HCEC 1CT (cell line): ENCODE measurements around the gene PYM1.
"Not testable (repeated sequence)": the region's sequence is repeated elsewhere in the genome, so short reads cannot be mapped to it uniquely, and the experiment has no call there.

Experiments used
- DNase-seq: peaks from one replicate; pipeline ENCODE4 v3.0.0-alpha.2; 2017

The PYM1 gene

GRCh38 chr12:55908726-55909512, 18.8 kb downstream of the PYM1 start:
- DNase-seq, result no peak

- peak; percentile 79 for DNase-seq
Observed at GRCh38 chr12:55906056-55906455, 21.6 kb downstream of the PYM1 start.

- DNase-seq, result no peak
Observed at GRCh38 chr12:55901881-55902490, 25.7 kb downstream of the PYM1 start.

- DNase-seq, result peak; percentile 49
Observed at GRCh38 chr12:55899082-55899481, 28.6 kb downstream of the PYM1 start.

- DNase-seq, result no peak
Observed at GRCh38 chr12:55893723-55894122, 34.0 kb downstream of the PYM1 start.

- DNase-seq, result no peak
Observed at GRCh38 chr12:55891310-55891709, 36.4 kb downstream of the PYM1 start.

GRCh38 chr12:55885113-55885512, 42.6 kb downstream of the PYM1 start:
- no peak for DNase-seq

- DNase-seq, result no peak
Observed at GRCh38 chr12:55877824-55878223, 49.9 kb downstream of the PYM1 start.

GRCh38 chr12:55875704-55876467, 51.8 kb downstream of the PYM1 start:
- DNase-seq, result no peak

- no peak for DNase-seq
Observed at GRCh38 chr12:55874443-55874842, 53.3 kb downstream of the PYM1 start.

GRCh38 chr12:55866454-55867004, 61.2 kb downstream of the PYM1 start:
- not testable (repeated sequence) for DNase-seq

GRCh38 chr12:55865327-55865726, 62.4 kb downstream of the PYM1 start:
- no peak for DNase-seq

- not testable (repeated sequence) for DNase-seq
Observed at GRCh38 chr12:55862931-55863330, 64.8 kb downstream of the PYM1 start.

GRCh38 chr12:55862286-55862685, 65.4 kb downstream of the PYM1 start:
- no peak for DNase-seq

GRCh38 chr12:55861871-55862270, 65.8 kb downstream of the PYM1 start:
- no peak for DNase-seq

- DNase-seq, result no peak
Observed at GRCh38 chr12:55861396-55861795, 66.3 kb downstream of the PYM1 start.

GRCh38 chr12:55852740-55853139, 75.0 kb downstream of the PYM1 start:
- DNase-seq, result no peak
